T-cell (primary cell): ENCODE measurements around the gene SLC1A3. TPM values are rescaled to one million over a fixed set of nuclear protein-coding genes. Genes with fewer than 3 reads are reported as not detected.
"Not testable (repeated sequence)": the region's sequence is repeated elsewhere in the genome, so short reads cannot be mapped to it uniquely, and the experiment has no call there.

Experiments used
- ATAC-seq, 4 experiments: fragments of 200-7000 bp in 3 of 4; fragments of 150-1000 bp in 1 of 4; cut with Tn5 transposase; replicated peaks in 1 of 4; 1 replicate in 3 of 4; 2 replicates in 1 of 4; pipeline ENCODE4 v1.10.0; 2021; ENCODE audit warnings: moderate library complexity in 3 of 4, mild to moderate bottlenecking in 2 of 4, moderate number of reproducible peaks in 1 of 4
- CTCF ChIA-PET, 2 donors: fragments of 300-600 bp; sonication (Branson Sonifier 250); formaldehyde crosslinking; loops; one replicate each; lab custom pipeline; 2022; ENCODE audit warnings: antibody characterized with exemption in 2 of 2; lab: Charles Lee
- POLR2A ChIA-PET, 2 donors: fragments of 300-600 bp; sonication (Branson Sonifier 250); formaldehyde crosslinking; loops; one replicate each; lab custom pipeline; 2022; ENCODE audit warnings: antibody characterized with exemption in 2 of 2; lab: Charles Lee
- DNase-seq, 35 experiments: peaks; one replicate each; pipeline versions ENCODE4 v3.0.0 to v3.0.0-alpha.2; 2013 to 2023
- H3K27ac ChIP-seq: one replicate; pipeline ENCODE4 v1.5.1; 2013; ENCODE audit warnings: low read length
- H3K27me3 ChIP-seq, 2 experiments: replicated peaks in 1 of 2; 1 replicate in 1 of 2; 2 replicates in 1 of 2; pipeline versions ENCODE4 v1.6.1 to v1.7.0; 2013; ENCODE audit warnings: low read length in 1 of 2, mixed read lengths in 1 of 2; ENCODE audit not compliant: control insufficient read depth in 2 of 2, insufficient read depth in 2 of 2; ENCODE audit errors: extremely low read depth in 1 of 2
- H3K36me3 ChIP-seq, 2 donors: 1 replicate in 1 of 2; 2 replicates in 1 of 2; pipeline versions ENCODE4 v1.6.1 to v1.7.0; 2013; ENCODE audit warnings: low read length in 1 of 2; ENCODE audit not compliant: control insufficient read depth in 2 of 2, insufficient read depth in 1 of 2; ENCODE audit errors: extremely low read depth in 1 of 2
- H3K4me1 ChIP-seq, 2 experiments: 1 replicate in 1 of 2; 2 replicates in 1 of 2; pipeline versions ENCODE4 v1.6.1 to v1.7.0; 2013; ENCODE audit warnings: low read length in 2 of 2, mixed read lengths in 1 of 2; ENCODE audit not compliant: insufficient read depth in 2 of 2, control insufficient read depth in 1 of 2; ENCODE audit errors: extremely low read depth in 1 of 2
- H3K4me3 ChIP-seq, 2 donors: 1 replicate in 1 of 2; 2 replicates in 1 of 2; pipeline versions ENCODE4 v1.5.1 to v1.7.0; 2013; ENCODE audit warnings: mild to moderate bottlenecking in 2 of 2, low read length in 1 of 2, moderate library complexity in 1 of 2; ENCODE audit not compliant: control insufficient read depth in 1 of 2; ENCODE audit errors: extremely low read depth in 1 of 2
- H3K9me3 ChIP-seq: 2 replicates; pipeline ENCODE4 v1.7.0; 2013
- H3K27ac Mint-ChIP-seq, 2 donors: one replicate each; pipeline ENCODE4 v1.8.0; 2020 to 2021; ENCODE audit warnings: mild to moderate bottlenecking in 2 of 2, mixed read lengths in 2 of 2
- H3K27me3 Mint-ChIP-seq, 2 donors: one replicate each; pipeline ENCODE4 v1.8.0; 2021 to 2022; ENCODE audit warnings: mixed read lengths in 2 of 2
- H3K36me3 Mint-ChIP-seq: one replicate; pipeline ENCODE4 v1.8.0; 2021; ENCODE audit warnings: mixed read lengths
- H3K4me1 Mint-ChIP-seq, 3 donors: one replicate each; pipeline ENCODE4 v1.8.0; 2020 to 2022; ENCODE audit warnings: mixed read lengths in 3 of 3, mild to moderate bottlenecking in 1 of 3
- H3K4me3 Mint-ChIP-seq, 3 donors: one replicate each; pipeline ENCODE4 v1.8.0; 2020 to 2022; ENCODE audit warnings: mild to moderate bottlenecking in 3 of 3, mixed read lengths in 3 of 3, moderate library complexity in 3 of 3
- H3K9me3 Mint-ChIP-seq, 3 donors: one replicate each; pipeline ENCODE4 v1.8.0; 2020 to 2022; ENCODE audit warnings: mixed read lengths in 3 of 3
- WGBS: methylation state at CpG from one replicate; pipeline ENCODE4 v1.1.5; 2013; ENCODE audit warnings: missing lambda C conversion rate; ENCODE audit not compliant: insufficient coverage; 5-methylcytosine and 5-hydroxymethylcytosine counted together
- total RNA-seq, 35 experiments: library from RNA in 6 of 35; stranded (reverse) in 6 of 35; fragments of 120-200 nt in 1 of 35; gene quantifications; one replicate each; pipeline versions ENCODE4 v1.2.1 to v1.2.4 and lab custom pipeline; 2013 to 2026

SLC1A3 gene
- total RNA-seq, 5 donors from 2014 or later (not counting 1 experiment from before 2014, with no cell fraction given), result 0.12 to 0.25 (median 0.23) TPM; not detected in 2

- no peaks in the 10 kb centered on the region for H3K36me3 Mint-ChIP-seq
- DNase-seq (no peak), ATAC-seq (no peak)
- no peak overlapping the region for H3K4me3 Mint-ChIP-seq
- Histone ChIP-seq H3K36me3 (no peaks in the 10 kb centered on the region), H3K27me3 (no peaks in the 10 kb centered on the region), H3K27ac (no peak overlapping the region), H3K9me3 (no peaks in the 10 kb centered on the region), H3K4me3 (no peak overlapping the region), H3K4me1 (no peaks in the 10 kb centered on the region)
- H3K9me3 Mint-ChIP-seq, result no peaks in the 10 kb centered on the region
- ChIA-PET POLR2A (no interaction called here), CTCF (interaction anchor here (0.6 kb wide), 2 partner anchors 32 to 1883 kb away, joined by 3 to 4 read pairs; no protein-coding TSS in a partner anchor)
- no peaks in the 10 kb centered on the region for H3K4me1 Mint-ChIP-seq
- no CpG with 5 or more reads among the region's 4 CpGs for WGBS
- peaks cover 19 to 21% of the 10 kb centered on the region in 2 donors for H3K27me3 Mint-ChIP-seq
- H3K27ac Mint-ChIP-seq, result no peak overlapping the region
These were observed 35.7 kb downstream of the SLC1A3 start for GRCh38 chr5:36642089-36642488.

- Histone ChIP-seq H3K4me1 (no peaks in the 10 kb centered on the region), H3K27me3 (no peaks in the 10 kb centered on the region), H3K9me3 (no peaks in the 10 kb centered on the region), H3K36me3 (no peaks in the 10 kb centered on the region), H3K4me3 (no peak overlapping the region), H3K27ac (no peak overlapping the region)
- no peaks in the 10 kb centered on the region for H3K9me3 Mint-ChIP-seq
- no peaks in the 10 kb centered on the region for H3K36me3 Mint-ChIP-seq
- peaks cover 19 to 21% of the 10 kb centered on the region in 2 donors for H3K27me3 Mint-ChIP-seq
- ChIA-PET CTCF (no interaction called here), POLR2A (no interaction called here)
- WGBS, result no CpG with 5 or more reads among the region's 1 CpG
- DNase-seq, result no peak
- no peaks in the 10 kb centered on the region for H3K4me1 Mint-ChIP-seq
- no peak for ATAC-seq
- no peak overlapping the region for H3K4me3 Mint-ChIP-seq
- H3K27ac Mint-ChIP-seq, result no peak overlapping the region
These were observed 36.8 kb downstream of the SLC1A3 start for GRCh38 chr5:36643162-36643561.

GRCh38 chr5:36643841-36644240, 37.4 kb downstream of the SLC1A3 start:
- H3K36me3 Mint-ChIP-seq, POLR2A ChIA-PET, H3K9me3 ChIP-seq, H3K36me3 ChIP-seq, H3K4me3 Mint-ChIP-seq, ATAC-seq, H3K4me1 ChIP-seq, H3K9me3 Mint-ChIP-seq, H3K27me3 ChIP-seq, H3K27ac ChIP-seq, H3K4me3 ChIP-seq, DNase-seq, CTCF ChIA-PET, H3K27ac Mint-ChIP-seq, H3K4me1 Mint-ChIP-seq: not testable (repeated sequence)
- peaks cover 16 to 21% of the 10 kb centered on the region in 2 donors for H3K27me3 Mint-ChIP-seq
- no CpG with 5 or more reads among the region's 5 CpGs for WGBS

- POLR2A ChIA-PET, result no interaction called here
These were observed 38.3 kb downstream of the SLC1A3 start for GRCh38 chr5:36644727-36645126.

GRCh38 chr5:36646100-36646499, 39.7 kb downstream of the SLC1A3 start:
- Histone ChIP-seq H3K9me3 (no peaks in the 10 kb centered on the region), H3K4me1 (no peaks in the 10 kb centered on the region), H3K27me3 (no peaks in the 10 kb centered on the region), H3K27ac (no peak overlapping the region), H3K36me3 (no peaks in the 10 kb centered on the region), H3K4me3 (no peak overlapping the region)
- Mint-ChIP-seq H3K4me3 (no peak overlapping the region), H3K4me1 (no peaks in the 10 kb centered on the region), H3K36me3 (no peaks in the 10 kb centered on the region), H3K27ac (no peak overlapping the region), H3K9me3 (no peaks in the 10 kb centered on the region), H3K27me3 (peaks cover 12% of the 10 kb centered on the region in 2 donors)
- POLR2A ChIA-PET, result interaction anchor here (0.5 to 0.6 kb wide), 2 partner anchors 70 to 974 kb away, joined by 3 to 5 read pairs; no protein-coding TSS in a partner anchor
- 100% methylated on average over 1 of the region's 3 CpGs for WGBS
- DNase-seq, result no peak
- ATAC-seq, result no peak
- CTCF ChIA-PET, result no interaction called here

More at GRCh38 chr5:36644727-36645126, 38.3 kb downstream of the SLC1A3 start:
- no peak overlapping the region for H3K27ac ChIP-seq
- H3K27me3 Mint-ChIP-seq, result peaks cover 12 to 19% of the 10 kb centered on the region in 2 donors
- WGBS, result no CpG with 5 or more reads among the region's 3 CpGs
- H3K4me3 Mint-ChIP-seq, result no peak overlapping the region
- no peaks in the 10 kb centered on the region for H3K9me3 Mint-ChIP-seq
- no peaks in the 10 kb centered on the region for H3K27me3 ChIP-seq
- no peaks in the 10 kb centered on the region for H3K36me3 Mint-ChIP-seq
- no peaks in the 10 kb centered on the region for H3K4me1 Mint-ChIP-seq
- no peaks in the 10 kb centered on the region for H3K9me3 ChIP-seq
- H3K4me1 ChIP-seq, result no peaks in the 10 kb centered on the region
- CTCF ChIA-PET, result interaction anchor here in 1 of 2 donors (0.6 to 0.7 kb wide), 2 partner anchors 12 to 18 kb away, joined by 5 to 7 read pairs; no protein-coding TSS in a partner anchor
- no peak overlapping the region for H3K27ac Mint-ChIP-seq
- no peak overlapping the region for H3K4me3 ChIP-seq
- H3K36me3 ChIP-seq, result no peaks in the 10 kb centered on the region
- DNase-seq (no peak), ATAC-seq (no peak)

GRCh38 chr5:36646507-36647023, 40.2 kb downstream of the SLC1A3 start:
- DNase-seq (no peak), ATAC-seq (no peak)
- CTCF ChIA-PET, result no interaction called here
- Histone ChIP-seq H3K4me3 (no peak overlapping the region), H3K4me1 (no peaks in the 10 kb centered on the region), H3K36me3 (no peaks in the 10 kb centered on the region), H3K27ac (no peak overlapping the region), H3K27me3 (no peaks in the 10 kb centered on the region), H3K9me3 (no peaks in the 10 kb centered on the region)
- H3K9me3 Mint-ChIP-seq, result no peaks in the 10 kb centered on the region
- H3K4me1 Mint-ChIP-seq, result no peaks in the 10 kb centered on the region
- peaks cover 15 to 16% of the 10 kb centered on the region in 2 donors for H3K27me3 Mint-ChIP-seq
- H3K27ac Mint-ChIP-seq, result no peak overlapping the region
- H3K36me3 Mint-ChIP-seq, result no peaks in the 10 kb centered on the region
- POLR2A ChIA-PET, result interaction anchor here (0.5 to 0.6 kb wide), 2 partner anchors 71 to 974 kb away, joined by 3 to 5 read pairs; no protein-coding TSS in a partner anchor
- H3K4me3 Mint-ChIP-seq, result no peak overlapping the region
- WGBS, result 100% methylated on average over 1 of the region's 3 CpGs
